GM18499 (cell line): ENCODE data around the gene PLEKHF1.

Experiments used
- ATAC-seq: cut with Tn5 transposase; IDR thresholded peaks from one replicate; pipeline ENCODE4 v1.9.1; 2021; ENCODE audit warnings: moderate number of reproducible peaks; ENCODE audit not compliant: insufficient read depth, unreplicated experiment

Gene PLEKHF1

DNA sequence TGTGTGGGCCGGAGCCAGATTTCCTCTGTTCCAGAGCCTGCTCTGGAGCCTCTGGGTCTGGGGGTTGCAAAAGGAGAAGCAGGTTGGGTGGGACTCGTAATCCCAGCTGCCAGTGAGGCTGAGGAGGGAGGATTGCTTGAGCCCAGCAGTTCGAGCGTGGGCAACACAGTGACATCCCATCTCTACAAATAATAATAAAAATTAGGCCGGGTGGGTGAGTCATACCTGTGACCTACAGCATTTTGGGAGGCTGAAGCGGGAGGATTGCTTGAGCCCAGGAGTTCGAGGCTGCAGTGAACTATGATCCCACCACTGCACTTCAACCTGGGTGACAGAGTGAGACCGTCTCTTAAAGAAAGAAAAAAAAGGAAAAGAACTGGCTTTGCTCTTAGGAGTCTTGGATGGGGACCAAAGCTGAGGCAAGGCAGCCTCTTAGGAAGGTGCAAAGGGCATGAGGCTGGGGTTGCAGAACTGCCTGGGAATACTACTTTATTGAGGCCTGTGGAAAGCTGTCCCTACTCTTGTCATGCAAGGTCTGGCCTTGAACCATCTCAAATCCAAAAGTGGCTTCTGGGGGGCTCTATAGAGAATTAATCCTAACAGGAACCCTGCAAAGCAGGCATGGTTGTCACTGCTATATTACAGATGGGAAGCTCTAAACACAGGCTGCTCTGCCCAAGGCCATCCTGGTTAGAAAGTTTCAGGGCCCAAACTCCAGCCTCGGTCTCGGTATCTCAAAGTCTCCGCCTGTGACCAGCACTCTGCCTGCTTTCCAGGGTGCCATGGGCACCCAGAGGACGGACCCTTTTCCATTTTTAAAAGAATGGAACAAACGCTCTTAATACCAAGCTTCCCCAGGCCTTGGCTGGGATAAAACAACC, 50.7 kb downstream of the PLEKHF1 start:
- ATAC-seq: no peak

GRCh38 chr19:29717051-29717450, 51.8 kb downstream of the PLEKHF1 start:
- no peak for ATAC-seq

GRCh38 chr19:29724102-29724641, 58.9 kb downstream of the PLEKHF1 start:
- no peak for ATAC-seq

GRCh38 chr19:29724746-29725145, 59.5 kb downstream of the PLEKHF1 start:
- ATAC-seq: no peak
